ENCODE data around the gene CXCL9.
"Not testable (repeated sequence)": the region's sequence is repeated elsewhere in the genome, so short reads cannot be mapped to it uniquely, and the experiment has no call there.

Gene CXCL9

GRCh38 chr4:76000279-76000678 is 7.0 kb downstream of the CXCL9 start:
- FAIRE-seq (peak; percentile 53), DNase-seq (ENCODE audit: insufficient read length, low spot score) (no peak)
- TF ChIP-seq CTCF (IDR thresholded peaks at IDR 0.05; ENCODE audit: insufficient read depth, missing control alignments), result no peak

GRCh38 chr4:75998525-75999147 is 8.7 kb downstream of the CXCL9 start:
- DNase-seq (ENCODE audit: insufficient read length, low spot score), result not testable (repeated sequence)
- FAIRE-seq, result peak; percentile 98

GRCh38 chr4:75997946-75998345 is 9.4 kb downstream of the CXCL9 start:
- TF ChIP-seq CTCF (IDR thresholded peaks at IDR 0.05; ENCODE audit: insufficient read depth, missing control alignments), result no peak

GRCh38 chr4:75997081-75997480 is 10.2 kb downstream of the CXCL9 start:
- FAIRE-seq, result no peak

More at GRCh38 chr4:75997946-75998345, 9.4 kb downstream of the CXCL9 start:
- FAIRE-seq (no peak), DNase-seq (ENCODE audit: insufficient read length, low spot score) (no peak)

GRCh38 chr4:75995727-75996126 is 11.6 kb downstream of the CXCL9 start:
- DNase-seq (ENCODE audit: insufficient read length, low spot score), result no peak
- no peak for FAIRE-seq
- TF ChIP-seq CTCF (IDR thresholded peaks at IDR 0.05; ENCODE audit: insufficient read depth, missing control alignments), result peak; percentile 71

More at GRCh38 chr4:75997081-75997480, 10.2 kb downstream of the CXCL9 start:
- DNase-seq (ENCODE audit: insufficient read length, low spot score), result no peak
- no peak for TF ChIP-seq CTCF (IDR thresholded peaks at IDR 0.05; ENCODE audit: insufficient read depth, missing control alignments)

- no peak for TF ChIP-seq CTCF (IDR thresholded peaks at IDR 0.05; ENCODE audit: insufficient read depth, missing control alignments)
- DNase-seq (ENCODE audit: insufficient read length, low spot score), result no peak
- FAIRE-seq, result no peak
Measured at GRCh38 chr4:75992462-75992861, 14.8 kb downstream of the CXCL9 start.

- FAIRE-seq, result no peak
Measured at GRCh38 chr4:75989846-75990528, 17.3 kb downstream of the CXCL9 start.

More at GRCh38 chr4:75989846-75990528, 17.3 kb downstream of the CXCL9 start:
- DNase-seq (ENCODE audit: insufficient read length, low spot score), result no peak
- TF ChIP-seq CTCF (IDR thresholded peaks at IDR 0.05; ENCODE audit: insufficient read depth, missing control alignments), result no peak

All from D721Med (cell line).